H9 (cell line): ENCODE data around the gene CHSY1. TPM values are rescaled to one million over a fixed set of nuclear protein-coding genes. Genes with fewer than 3 reads are reported as not detected.

Experiments
- DNase-seq: peaks from one replicate; pipeline ENCODE4 v3.0.0-alpha.2; 2017
- H2AFZ ChIP-seq: one replicate; pipeline ENCODE4 v1.6.1; 2013; ENCODE audit warnings: mild to moderate bottlenecking, low read length, control low read depth, moderate library complexity
- H2AK5ac ChIP-seq: 2 replicates; pipeline ENCODE4 v1.6.1; 2013; ENCODE audit warnings: low read length, control low read depth, mixed read lengths; ENCODE audit not compliant: insufficient read length
- H2BK120ac ChIP-seq: one replicate; pipeline ENCODE4 v1.6.1; 2013; ENCODE audit warnings: low read depth, mild to moderate bottlenecking, low read length, control low read depth, inconsistent platforms; ENCODE audit not compliant: poor library complexity, severe bottlenecking
- H2BK12ac ChIP-seq: 2 replicates; pipeline ENCODE4 v1.6.1; 2013; ENCODE audit warnings: low read length, control low read depth, mixed read lengths, low read depth; ENCODE audit not compliant: insufficient read length
- H2BK15ac ChIP-seq: 2 replicates; pipeline ENCODE4 v1.6.1; 2013; ENCODE audit warnings: low read depth, low read length, control low read depth
- H2BK20ac ChIP-seq: one replicate; pipeline ENCODE4 v1.6.1; 2013; ENCODE audit warnings: low read depth, mild to moderate bottlenecking, low read length, control low read depth, inconsistent platforms; ENCODE audit not compliant: poor library complexity, severe bottlenecking
- H2BK5ac ChIP-seq: 2 replicates; pipeline ENCODE4 v1.6.1; 2013; ENCODE audit warnings: low read length, control low read depth, mixed read lengths; ENCODE audit not compliant: insufficient read length
- H3K14ac ChIP-seq: 2 replicates; pipeline ENCODE4 v1.6.1; 2013; ENCODE audit warnings: low read length, control low read depth; ENCODE audit not compliant: insufficient read depth
- H3K18ac ChIP-seq: 2 replicates; pipeline ENCODE4 v1.6.1; 2013; ENCODE audit warnings: low read depth, mild to moderate bottlenecking, mixed read lengths, low read length, control low read depth; ENCODE audit not compliant: insufficient read length
- H3K23ac ChIP-seq: 2 replicates; pipeline ENCODE4 v1.6.1; 2013; ENCODE audit warnings: low read length, control low read depth, mixed read lengths, low read depth; ENCODE audit not compliant: insufficient read length
- H3K23me2 ChIP-seq: 2 replicates; pipeline ENCODE4 v1.6.1; 2013; ENCODE audit warnings: low read depth, mild to moderate bottlenecking, mixed read lengths, low read length, control low read depth; ENCODE audit not compliant: insufficient read length, poor library complexity, severe bottlenecking
- H3K27ac ChIP-seq: 2 replicates; pipeline ENCODE4 v1.5.1; 2013; ENCODE audit warnings: low read length, control low read depth, mixed read lengths, low read depth; ENCODE audit not compliant: insufficient read length
- H3K27me3 ChIP-seq: 2 replicates; pipeline ENCODE4 v1.6.1; 2013; ENCODE audit warnings: low read length, control low read depth, inconsistent platforms; ENCODE audit not compliant: insufficient read depth
- H3K4ac ChIP-seq: 2 replicates; pipeline ENCODE4 v1.6.1; 2013; ENCODE audit warnings: low read depth, mild to moderate bottlenecking, control low read depth, inconsistent platforms, low read length, moderate library complexity
- H3K4me1 ChIP-seq: 2 replicates; pipeline ENCODE4 v1.6.1; 2013; ENCODE audit warnings: low read length, control low read depth, inconsistent platforms; ENCODE audit not compliant: insufficient read depth
- H3K4me2 ChIP-seq: 2 replicates; pipeline ENCODE4 v1.6.1; 2013; ENCODE audit warnings: low read length, control low read depth, mixed read lengths; ENCODE audit not compliant: insufficient read length, insufficient read depth
- H3K56ac ChIP-seq: 2 replicates; pipeline ENCODE4 v1.6.1; 2013; ENCODE audit warnings: low read depth, mild to moderate bottlenecking, mixed read lengths, low read length, control low read depth; ENCODE audit not compliant: insufficient read length
- H3K79me1 ChIP-seq: 2 replicates; pipeline ENCODE4 v1.6.1; 2013; ENCODE audit warnings: low read depth, mild to moderate bottlenecking, moderate library complexity, low read length, control low read depth, inconsistent platforms; ENCODE audit not compliant: insufficient read depth, poor library complexity, severe bottlenecking
- H3K79me2 ChIP-seq: 2 replicates; pipeline ENCODE4 v1.6.1; 2013; ENCODE audit warnings: low read length, control low read depth, inconsistent platforms; ENCODE audit not compliant: insufficient read depth
- H3K9ac ChIP-seq: 2 replicates; pipeline ENCODE4 v1.6.1; 2013; ENCODE audit warnings: low read length, control low read depth, mixed read lengths; ENCODE audit not compliant: insufficient read length; ENCODE audit errors: extremely low read depth
- H3K9me3 ChIP-seq: one replicate; pipeline ENCODE4 v1.6.1; 2013; ENCODE audit warnings: low read depth, low read length, inconsistent platforms; ENCODE audit not compliant: control insufficient read depth
- H3T11ph ChIP-seq: one replicate; pipeline ENCODE4 v1.6.1; 2013; ENCODE audit warnings: mild to moderate bottlenecking, low read length, control low read depth, inconsistent platforms
- H4K20me1 ChIP-seq: one replicate; pipeline ENCODE4 v1.6.1; 2013; ENCODE audit not compliant: control insufficient read depth, insufficient read length, insufficient read depth
- H4K5ac ChIP-seq: 2 replicates; pipeline ENCODE4 v1.6.1; 2013; ENCODE audit warnings: low read depth, mild to moderate bottlenecking, mixed read lengths, low read length, control low read depth; ENCODE audit not compliant: insufficient read length
- H4K8ac ChIP-seq: replicated peaks from 2 replicates; pipeline ENCODE4 v1.6.1; 2013; ENCODE audit warnings: low read length, control low read depth, mixed read lengths, low read depth; ENCODE audit not compliant: insufficient read length
- H4K91ac ChIP-seq: 2 replicates; pipeline ENCODE4 v1.6.1; 2013; ENCODE audit warnings: low read depth, mild to moderate bottlenecking, moderate library complexity, mixed read lengths, low read length, control low read depth; ENCODE audit not compliant: insufficient read length
- H3K27ac Mint-ChIP-seq, 3 experiments: 2 replicates in 2 of 3; 3 replicates in 1 of 3; pipeline ENCODE4 v1.8.0; 2020 to 2021; ENCODE audit warnings: mixed read lengths in 3 of 3, mild to moderate bottlenecking in 1 of 3, moderate library complexity in 1 of 3
- H3K27me3 Mint-ChIP-seq: 2 replicates; pipeline ENCODE4 v1.8.0; 2021; ENCODE audit warnings: low read depth, mild to moderate bottlenecking, moderate library complexity, mixed read lengths
- H3K36me3 Mint-ChIP-seq, 3 experiments: 2 replicates in 2 of 3; 3 replicates in 1 of 3; pipeline ENCODE4 v1.8.0; 2020 to 2021; ENCODE audit warnings: low read depth in 3 of 3, mixed read lengths in 3 of 3; ENCODE audit not compliant: insufficient read depth in 1 of 3
- H3K4me1 Mint-ChIP-seq, 2 experiments: 2 replicates each; pipeline ENCODE4 v1.8.0; 2020; ENCODE audit warnings: mixed read lengths in 2 of 2
- H3K4me3 Mint-ChIP-seq, 2 experiments: 2 replicates in 1 of 2; 3 replicates in 1 of 2; pipeline ENCODE4 v1.8.0; 2020 to 2021; ENCODE audit warnings: mild to moderate bottlenecking in 2 of 2, mixed read lengths in 2 of 2, moderate library complexity in 1 of 2
- H3K9me3 Mint-ChIP-seq, 2 experiments: 2 replicates in 1 of 2; 3 replicates in 1 of 2; pipeline ENCODE4 v1.8.0; 2020; ENCODE audit warnings: mild to moderate bottlenecking in 2 of 2, mixed read lengths in 2 of 2, moderate library complexity in 1 of 2
- WGBS: extraction: QIAGEN DNeasy Blood & Tissue Kit; methylation state at CpG from one replicate; pipeline ENCODE4 v1.1.7; 2013; ENCODE audit warnings: missing lambda C conversion rate, low lambda C conversion rate, mixed read lengths; ENCODE audit not compliant: insufficient read length; ENCODE audit errors: extremely low coverage; 5-methylcytosine and 5-hydroxymethylcytosine counted together
- total RNA-seq: library from RNA; stranded (reverse); gene quantifications from 2 replicates; pipeline ENCODE4 v1.2.1, GENCODE V29; 2021
- TF ChIP-seq, protein P1 (sequence below): fragments of 200-600 bp; sonication (generic); conservative IDR thresholded peaks from 3 replicates; pipeline ENCODE4 v1.8.0; 2021; ENCODE audit warnings: antibody characterized with exemption, mild to moderate bottlenecking

The CHSY1 gene
- total RNA-seq, 1 experiment from 2014 or later, result 68.3 TPM

DNA sequence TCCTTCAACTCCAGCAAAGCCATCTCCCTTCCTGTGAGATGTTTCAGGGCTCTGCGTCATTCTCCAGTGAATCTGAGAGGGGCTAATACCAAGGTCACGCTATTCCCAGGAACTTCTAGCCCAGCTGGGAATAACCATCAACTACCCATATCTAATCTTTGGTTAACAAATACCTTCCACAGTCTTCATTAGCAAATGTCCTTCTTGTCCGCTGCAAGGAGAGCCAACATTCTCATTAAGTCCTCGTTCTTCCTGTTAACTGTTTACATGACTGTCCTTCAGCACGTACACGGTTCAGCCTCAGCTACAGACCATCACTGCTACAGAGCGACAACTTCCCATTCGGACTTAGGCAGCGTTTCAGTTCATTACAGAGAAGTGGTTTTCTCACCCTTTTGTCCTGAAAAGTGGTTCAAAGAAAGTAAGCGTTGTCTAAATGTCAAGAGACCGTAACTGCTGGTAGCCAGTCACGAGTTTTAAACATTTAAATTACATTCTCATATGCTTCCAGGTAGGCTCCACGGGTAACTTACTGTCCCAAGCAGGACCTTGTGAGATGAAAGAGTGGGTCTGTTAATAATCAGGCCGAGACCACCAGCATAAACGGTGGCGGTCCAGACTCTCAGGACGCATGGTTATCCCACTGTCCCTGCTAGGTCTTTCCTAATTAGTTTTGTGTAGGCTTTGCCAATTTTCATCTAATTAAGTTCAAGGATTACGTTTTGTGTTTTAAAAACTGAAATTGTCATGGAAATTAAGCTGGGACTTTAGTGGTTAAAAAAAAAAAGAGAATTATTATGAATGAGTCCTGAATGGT lies 63.8 kb downstream of the CHSY1 start:
- Histone ChIP-seq H4K91ac (no peak overlapping the region), H3T11ph (no peak overlapping the region), H3K18ac (no peak overlapping the region), H3K9ac (no peak overlapping the region), H3K9me3 (no peaks in the 10 kb centered on the region), H3K23me2 (no peaks in the 10 kb centered on the region), H2AFZ (no peak overlapping the region), H3K4ac (no peak overlapping the region), H3K27me3 (no peaks in the 10 kb centered on the region), H3K79me1 (peaks cover 12% of the 10 kb centered on the region), H2BK15ac (no peak overlapping the region), H2AK5ac (no peak overlapping the region), H4K5ac (no peak overlapping the region), H2BK5ac (no peak overlapping the region), H3K79me2 (peaks cover 36% of the 10 kb centered on the region; the same call in 1 of the 2 replicates), H3K4me1 (peaks cover 12% of the 10 kb centered on the region; the same call in 1 of the 2 replicates), H4K8ac (no peak overlapping the region), H4K20me1 (no peaks in the 10 kb centered on the region), H2BK20ac (no peak overlapping the region), H2BK12ac (no peak overlapping the region), H3K14ac (no peak overlapping the region), H3K56ac (no peak overlapping the region), H3K23ac (no peak overlapping the region), H2BK120ac (no peak overlapping the region), H3K4me2 (no peak overlapping the region), H3K27ac (no peak overlapping the region)
- no CpG with 5 or more reads among the region's 18 CpGs for WGBS
- peaks cover 0 to 6% (median 3%) of the 10 kb centered on the region in 3 experiments; a peak in 4 of 7 replicates for H3K36me3 Mint-ChIP-seq
- H3K27me3 Mint-ChIP-seq, result no peaks in the 10 kb centered on the region
- TF ChIP-seq, protein P1, sequence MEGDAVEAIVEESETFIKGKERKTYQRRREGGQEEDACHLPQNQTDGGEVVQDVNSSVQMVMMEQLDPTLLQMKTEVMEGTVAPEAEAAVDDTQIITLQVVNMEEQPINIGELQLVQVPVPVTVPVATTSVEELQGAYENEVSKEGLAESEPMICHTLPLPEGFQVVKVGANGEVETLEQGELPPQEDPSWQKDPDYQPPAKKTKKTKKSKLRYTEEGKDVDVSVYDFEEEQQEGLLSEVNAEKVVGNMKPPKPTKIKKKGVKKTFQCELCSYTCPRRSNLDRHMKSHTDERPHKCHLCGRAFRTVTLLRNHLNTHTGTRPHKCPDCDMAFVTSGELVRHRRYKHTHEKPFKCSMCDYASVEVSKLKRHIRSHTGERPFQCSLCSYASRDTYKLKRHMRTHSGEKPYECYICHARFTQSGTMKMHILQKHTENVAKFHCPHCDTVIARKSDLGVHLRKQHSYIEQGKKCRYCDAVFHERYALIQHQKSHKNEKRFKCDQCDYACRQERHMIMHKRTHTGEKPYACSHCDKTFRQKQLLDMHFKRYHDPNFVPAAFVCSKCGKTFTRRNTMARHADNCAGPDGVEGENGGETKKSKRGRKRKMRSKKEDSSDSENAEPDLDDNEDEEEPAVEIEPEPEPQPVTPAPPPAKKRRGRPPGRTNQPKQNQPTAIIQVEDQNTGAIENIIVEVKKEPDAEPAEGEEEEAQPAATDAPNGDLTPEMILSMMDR, result no peak
- H3K4me1 Mint-ChIP-seq, result peaks cover 44 to 49% of the 10 kb centered on the region in 2 experiments
- no peaks in the 10 kb centered on the region for H3K9me3 Mint-ChIP-seq
- peak overlapping the region; percentile 25 to 60 (median 59); a peak in 4 of 7 replicates for H3K27ac Mint-ChIP-seq
- H3K4me3 Mint-ChIP-seq, result no peak overlapping the region
- DNase-seq, result no peak
